MCF 10A (cell line): ENCODE measurements around the gene SPATS2L. TPM values are rescaled to one million over a fixed set of nuclear protein-coding genes. Genes with fewer than 3 reads are reported as not detected.

Experiments used
- BruUV-seq: library from RNA; stranded (reverse); fragments of 400-500 nt; replicated peaks from 2 replicates; lab custom pipeline; 2021; lab: Mats Ljungman, UMichigan
- CTCF ChIA-PET: fragments of 300-600 bp; sonication (Branson Sonifier 250); formaldehyde crosslinking; extraction: SDS; loops from one replicate; lab custom pipeline; 2021; ENCODE audit warnings: antibody characterized with exemption, inconsistent platforms; lab: Yijun Ruan, JAX
- POLR2A ChIA-PET: fragments of 300-600, 350-650 bp; sonication (Branson Sonifier 250); formaldehyde crosslinking; extraction: SDS; loops from one replicate; lab custom pipeline; 2020; ENCODE audit warnings: antibody characterized with exemption, inconsistent platforms; lab: Yijun Ruan, JAX
- DNase-seq: peaks from one replicate; pipeline ENCODE4 v3.0.0-alpha.2; 2018; ENCODE audit not compliant: unreplicated experiment
- H3K27ac Mint-ChIP-seq: one replicate; pipeline ENCODE4 v1.8.0; 2022; ENCODE audit warnings: mild to moderate bottlenecking, low read depth, mixed read lengths; ENCODE audit not compliant: unreplicated experiment
- H3K27me3 Mint-ChIP-seq: one replicate; pipeline ENCODE4 v1.8.0; 2022; ENCODE audit warnings: mixed read lengths; ENCODE audit not compliant: insufficient read depth, unreplicated experiment
- H3K36me3 Mint-ChIP-seq: one replicate; pipeline ENCODE4 v1.8.0; 2022; ENCODE audit warnings: mild to moderate bottlenecking, moderate library complexity, mixed read lengths; ENCODE audit not compliant: insufficient read depth, unreplicated experiment
- H3K4me1 Mint-ChIP-seq: one replicate; pipeline ENCODE4 v1.8.0; 2022; ENCODE audit warnings: mixed read lengths; ENCODE audit not compliant: insufficient read depth, unreplicated experiment
- H3K4me3 Mint-ChIP-seq: one replicate; pipeline ENCODE4 v1.8.0; 2022; ENCODE audit warnings: mild to moderate bottlenecking, moderate library complexity, mixed read lengths; ENCODE audit not compliant: unreplicated experiment
- H3K9me3 Mint-ChIP-seq: one replicate; pipeline ENCODE4 v1.8.0; 2022; ENCODE audit warnings: mixed read lengths; ENCODE audit not compliant: unreplicated experiment
- intact Hi-C: fragments of 100-400 bp; cut with micrococcal nuclease; formaldehyde crosslinking; loops from 2 replicates; pipeline ENCODE4 v1.14.1; 2022
- total RNA-seq: library from RNA; stranded (reverse); gene quantifications from 2 replicates; pipeline ENCODE4 v1.2.3, GENCODE V29; 2022
- TF ChIP-seq, protein P1 (sequence below): fragments of 200-600 bp; IDR thresholded peaks from one replicate; pipeline ENCODE4 v1.8.0; 2022; ENCODE audit warnings: antibody characterized with exemption, mild to moderate bottlenecking; ENCODE audit not compliant: unreplicated experiment

Gene SPATS2L
- total RNA-seq, 1 experiment from 2014 or later: 68.3 TPM

DNA sequence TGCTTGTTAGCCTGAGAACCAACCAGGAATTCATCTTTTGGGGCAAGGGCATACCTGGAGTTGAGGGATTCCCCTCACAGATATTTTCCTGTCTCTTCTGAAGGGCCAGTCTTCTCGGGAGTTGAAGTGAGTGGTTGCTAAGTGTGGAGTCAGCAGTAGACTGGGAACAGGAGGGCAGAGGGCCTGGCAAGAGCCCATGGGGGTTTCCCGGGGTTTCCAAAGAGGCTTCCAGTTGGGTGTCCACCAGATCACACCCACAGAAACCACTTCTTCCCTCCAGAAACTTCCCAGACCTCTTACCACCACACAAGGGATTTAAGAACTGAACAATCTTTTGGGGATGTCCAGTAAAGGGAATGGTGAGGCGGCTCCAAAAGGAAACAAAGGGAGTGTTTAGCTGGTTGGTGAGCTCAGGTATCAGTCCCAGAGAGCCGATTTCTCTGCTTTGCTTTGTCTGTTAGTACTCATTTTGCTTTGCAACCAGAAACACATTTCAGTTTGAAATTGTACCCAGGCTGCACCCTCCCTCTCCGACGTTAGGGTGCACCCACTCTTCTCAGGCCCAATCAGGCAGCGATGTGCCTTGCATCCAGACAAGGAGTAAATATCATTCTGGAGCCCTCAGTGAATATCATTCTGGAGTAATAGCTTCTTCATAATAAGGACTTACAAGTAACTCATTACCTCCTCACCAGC is 47.5 kb upstream of the SPATS2L start:
- Mint-ChIP-seq H3K4me3 (no peak overlapping the region), H3K4me1 (peaks cover 10% of the 10 kb centered on the region), H3K27ac (no peak overlapping the region), H3K27me3 (no peaks in the 10 kb centered on the region), H3K36me3 (no peaks in the 10 kb centered on the region), H3K9me3 (no peaks in the 10 kb centered on the region)
- TF ChIP-seq, protein P1, sequence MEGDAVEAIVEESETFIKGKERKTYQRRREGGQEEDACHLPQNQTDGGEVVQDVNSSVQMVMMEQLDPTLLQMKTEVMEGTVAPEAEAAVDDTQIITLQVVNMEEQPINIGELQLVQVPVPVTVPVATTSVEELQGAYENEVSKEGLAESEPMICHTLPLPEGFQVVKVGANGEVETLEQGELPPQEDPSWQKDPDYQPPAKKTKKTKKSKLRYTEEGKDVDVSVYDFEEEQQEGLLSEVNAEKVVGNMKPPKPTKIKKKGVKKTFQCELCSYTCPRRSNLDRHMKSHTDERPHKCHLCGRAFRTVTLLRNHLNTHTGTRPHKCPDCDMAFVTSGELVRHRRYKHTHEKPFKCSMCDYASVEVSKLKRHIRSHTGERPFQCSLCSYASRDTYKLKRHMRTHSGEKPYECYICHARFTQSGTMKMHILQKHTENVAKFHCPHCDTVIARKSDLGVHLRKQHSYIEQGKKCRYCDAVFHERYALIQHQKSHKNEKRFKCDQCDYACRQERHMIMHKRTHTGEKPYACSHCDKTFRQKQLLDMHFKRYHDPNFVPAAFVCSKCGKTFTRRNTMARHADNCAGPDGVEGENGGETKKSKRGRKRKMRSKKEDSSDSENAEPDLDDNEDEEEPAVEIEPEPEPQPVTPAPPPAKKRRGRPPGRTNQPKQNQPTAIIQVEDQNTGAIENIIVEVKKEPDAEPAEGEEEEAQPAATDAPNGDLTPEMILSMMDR: no peak
- BruUV-seq: no TSS peak
- peak; percentile 16 for DNase-seq
- POLR2A ChIA-PET: interaction anchor here (0.6 to 1.0 kb wide), 2 partner anchors 21 to 278 kb away, joined by 3 read pairs; no protein-coding TSS in a partner anchor
- CTCF ChIA-PET: interaction anchor here (0.6 kb wide), 2 partner anchors 416 to 495 kb away, joined by 3 to 4 read pairs; no protein-coding TSS in a partner anchor
- intact Hi-C loops: no loop called here

DNA sequence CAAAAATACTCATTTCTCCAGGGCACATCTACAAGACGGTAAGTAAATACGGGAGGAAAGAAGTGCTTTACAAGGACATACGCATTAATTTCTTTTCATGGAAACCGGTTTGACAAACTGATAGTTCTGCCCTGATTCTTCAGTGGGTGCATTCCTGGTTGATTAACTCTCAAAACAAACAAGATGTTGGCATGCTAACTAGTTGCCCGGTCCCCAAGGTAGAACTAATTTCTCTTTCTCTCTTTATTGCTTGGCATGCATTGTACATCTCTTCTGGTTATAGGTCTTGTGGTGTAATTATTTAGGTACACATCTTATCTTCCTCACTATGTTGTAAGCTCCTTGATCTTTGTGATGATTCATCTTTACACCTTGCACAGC is 46.9 kb upstream of the SPATS2L start:
- H3K9me3 Mint-ChIP-seq: no peaks in the 10 kb centered on the region
- intact Hi-C loops: no loop called here
- H3K27me3 Mint-ChIP-seq: no peaks in the 10 kb centered on the region
- no peak for DNase-seq
- no TSS peak for BruUV-seq
- H3K4me3 Mint-ChIP-seq: no peak overlapping the region
- POLR2A ChIA-PET: interaction anchor here (0.6 to 1.0 kb wide), 2 partner anchors 20 to 277 kb away, joined by 3 read pairs; no protein-coding TSS in a partner anchor
- CTCF ChIA-PET: interaction anchor here (0.6 kb wide), 2 partner anchors 183 to 494 kb away, joined by 3 read pairs; no protein-coding TSS in a partner anchor
- TF ChIP-seq, protein P1: no peak
- no peaks in the 10 kb centered on the region for H3K36me3 Mint-ChIP-seq
- no peak overlapping the region for H3K27ac Mint-ChIP-seq
- H3K4me1 Mint-ChIP-seq: peaks cover 10% of the 10 kb centered on the region

DNA sequence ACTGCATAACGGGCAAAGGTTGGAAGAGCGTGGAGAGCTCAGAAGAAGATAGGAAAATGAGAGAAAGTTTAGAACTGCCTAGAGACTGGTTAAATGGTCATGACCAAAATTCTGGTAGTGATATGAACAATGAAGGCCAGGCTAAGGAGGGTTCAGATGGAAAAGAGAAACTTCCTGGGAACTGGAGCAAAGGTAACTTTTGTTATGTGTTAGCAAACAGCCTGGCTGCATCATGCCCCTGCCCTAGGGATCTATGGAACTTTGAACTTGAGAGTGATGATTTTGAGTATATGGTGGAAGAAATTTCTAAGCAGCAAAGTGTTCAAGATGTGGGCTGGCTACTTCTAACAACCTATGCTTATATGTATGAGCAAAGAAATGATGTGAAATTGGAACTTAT is 44.4 kb upstream of the SPATS2L start:
- Mint-ChIP-seq H3K27ac (no peak overlapping the region), H3K36me3 (no peaks in the 10 kb centered on the region), H3K4me1 (peaks cover 10% of the 10 kb centered on the region), H3K4me3 (no peak overlapping the region), H3K9me3 (no peaks in the 10 kb centered on the region), H3K27me3 (no peaks in the 10 kb centered on the region)
- ChIA-PET CTCF (interaction anchor here (0.8 kb wide), 1 partner anchor 362 kb away, joined by 3 read pairs; no protein-coding TSS in a partner anchor), POLR2A (no interaction called here)
- intact Hi-C loops: no loop called here
- no TSS peak for BruUV-seq
- TF ChIP-seq, protein P1: no peak
- no peak for DNase-seq

DNA sequence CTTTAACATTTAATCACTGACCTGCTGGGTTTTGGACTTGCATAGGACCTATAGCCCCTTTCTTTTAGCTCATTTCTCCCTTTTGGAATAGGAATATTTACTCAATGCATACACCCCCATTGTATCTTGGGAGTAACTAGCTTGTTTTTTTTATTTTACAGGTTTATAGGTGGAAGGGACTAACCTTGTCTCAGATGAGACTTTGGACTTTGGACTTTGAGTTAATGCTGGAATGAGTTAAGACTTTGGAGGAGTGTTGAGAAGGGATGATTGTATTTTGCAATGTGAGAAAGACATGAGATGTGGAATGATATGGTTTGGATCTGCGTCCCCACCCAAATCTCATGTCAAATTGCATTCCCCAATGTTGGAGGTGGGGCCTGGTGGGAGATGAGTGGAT is 43.2 kb upstream of the SPATS2L start:
- Mint-ChIP-seq H3K36me3 (no peaks in the 10 kb centered on the region), H3K4me3 (no peak overlapping the region), H3K9me3 (no peaks in the 10 kb centered on the region), H3K27ac (no peak overlapping the region), H3K4me1 (peaks cover 10% of the 10 kb centered on the region), H3K27me3 (no peaks in the 10 kb centered on the region)
- intact Hi-C loops: no loop called here
- DNase-seq: no peak
- TF ChIP-seq, protein P1: no peak
- ChIA-PET POLR2A (interaction anchor here (0.6 kb wide), 1 partner anchor 222 kb away, joined by 4 read pairs; no protein-coding TSS in a partner anchor), CTCF (interaction anchor here (0.8 to 1.0 kb wide), 3 partner anchors 12 to 218 kb away, joined by 3 to 4 read pairs (median 3); no protein-coding TSS in a partner anchor)
- no TSS peak for BruUV-seq
